ENCODE data around the gene DNAH17. TPM values are rescaled to one million over a fixed set of nuclear protein-coding genes. Genes with fewer than 3 reads are reported as not detected.

DNAH17 gene
- total and polyA plus RNA-seq, 2 donors (not counting 1 experiment from before 2014, with no cell fraction given): 0.01 to 0.12 TPM

GRCh38 chr17:78442648-78443218, 134.5 kb downstream of the DNAH17 start:
- Mint-ChIP-seq H3K4me3 (no peak overlapping the region), H3K27ac (no peak overlapping the region), H3K4me1 (no peaks in the 10 kb centered on the region), H3K9me3 (ENCODE audit: insufficient read depth) (no peaks in the 10 kb centered on the region), H3K27me3 (peaks cover 8% of the 10 kb centered on the region)
- 70% methylated on average over 17 of the region's 19 CpGs for WGBS (ENCODE audit: insufficient coverage)
- no peak for DNase-seq
- no peak for ATAC-seq (ENCODE audit: low read depth)
- no peaks in the 10 kb centered on the region for H3K4me1 ChIP-seq (ENCODE audit: control insufficient read depth in 2 of 2, insufficient read depth in 2 of 2, low read length in 2 of 2)
- TF ChIP-seq CTCF (IDR thresholded peaks at IDR 0.05) (no peak), EZH2 (IDR thresholded peaks at IDR 0.05; ENCODE audit: borderline replicate concordance, insufficient read depth, low read depth, low read length, poor library complexity, severe bottlenecking) (no peak)
- H4K20me1 ChIP-seq (ENCODE audit: control insufficient read depth, insufficient read depth, low read length, poor library complexity, severe bottlenecking): no peaks in the 10 kb centered on the region
- ChIA-PET CTCF (interaction anchor here (0.6 kb wide), 1 partner anchor 557 kb away, joined by 3 read pairs; no protein-coding TSS in a partner anchor), POLR2A (no interaction called here)
- no peaks in the 10 kb centered on the region for H3K79me2 ChIP-seq (ENCODE audit: control insufficient read depth, insufficient read depth, low read length)
- peaks cover 0 to 4% (median 0%) of the 10 kb centered on the region in 4 experiments for H3K27me3 ChIP-seq (replicated peaks in 1 of 4; ENCODE audit: control extremely low read depth in 1 of 4, control insufficient read depth in 3 of 4, insufficient read depth in 4 of 4, low read length in 3 of 4)
- no peaks in the 10 kb centered on the region for H3K36me3 ChIP-seq (replicated peaks in 1 of 2; ENCODE audit: control extremely low read depth in 1 of 2, control insufficient read depth in 1 of 2, extremely low read depth in 1 of 2, insufficient read depth in 2 of 2, low read length in 1 of 2)
- no peak overlapping the region for H3K9ac ChIP-seq (ENCODE audit: low read length)
- H3K4me3 ChIP-seq (ENCODE audit: control extremely low read depth in 1 of 5, extremely low read depth in 1 of 5, insufficient read depth in 1 of 5, low read depth in 2 of 5, low read length in 4 of 5): no peak overlapping the region
- no peak overlapping the region for H3K27ac ChIP-seq (ENCODE audit: low read length in 2 of 2)
- H2AFZ ChIP-seq (ENCODE audit: insufficient read depth, low read depth, low read length, poor library complexity, severe bottlenecking): no peak overlapping the region
- H3K4me2 ChIP-seq (replicated peaks; ENCODE audit: low read depth, low read length, poor library complexity, severe bottlenecking): no peak overlapping the region
- intact Hi-C loops (cut with micrococcal nuclease): loop anchor here (10.0 kb wide), 1 partner anchor 402 kb away; the partner anchor contains the start of gene USP36
- H3K9me3 ChIP-seq (ENCODE audit: control extremely low read depth in 1 of 3, control insufficient read depth in 2 of 3, insufficient read depth in 1 of 3, low read length in 2 of 3): peaks cover 0 to 6% (median 0%) of the 10 kb centered on the region in 3 donors

GRCh38 chr17:78441271-78441971, 135.8 kb downstream of the DNAH17 start:
- intact Hi-C loops (cut with micrococcal nuclease): loop anchor here (10.0 kb wide), 1 partner anchor 403 kb away; the partner anchor contains the start of gene USP36
- Histone ChIP-seq H3K27me3 (replicated peaks in 1 of 4; ENCODE audit: control extremely low read depth in 1 of 4, control insufficient read depth in 3 of 4, insufficient read depth in 4 of 4, low read length in 3 of 4) (peaks cover 0 to 6% (median 0%) of the 10 kb centered on the region in 4 experiments), H3K36me3 (replicated peaks in 1 of 2; ENCODE audit: control extremely low read depth in 1 of 2, control insufficient read depth in 1 of 2, extremely low read depth in 1 of 2, insufficient read depth in 2 of 2, low read length in 1 of 2) (no peaks in the 10 kb centered on the region), H3K4me3 (ENCODE audit: control extremely low read depth in 1 of 5, extremely low read depth in 1 of 5, insufficient read depth in 1 of 5, low read depth in 2 of 5, low read length in 4 of 5) (no peak overlapping the region), H4K20me1 (ENCODE audit: control insufficient read depth, insufficient read depth, low read length, poor library complexity, severe bottlenecking) (no peaks in the 10 kb centered on the region), H3K9me3 (ENCODE audit: control extremely low read depth in 1 of 3, control insufficient read depth in 2 of 3, insufficient read depth in 1 of 3, low read length in 2 of 3) (peaks cover 0 to 9% (median 0%) of the 10 kb centered on the region in 3 donors), H3K27ac (ENCODE audit: low read length in 2 of 2) (no peak overlapping the region), H3K79me2 (ENCODE audit: control insufficient read depth, insufficient read depth, low read length) (no peaks in the 10 kb centered on the region), H3K4me2 (replicated peaks; ENCODE audit: low read depth, low read length, poor library complexity, severe bottlenecking) (no peak overlapping the region), H3K4me1 (ENCODE audit: control insufficient read depth in 2 of 2, insufficient read depth in 2 of 2, low read length in 2 of 2) (no peaks in the 10 kb centered on the region), H3K9ac (ENCODE audit: low read length) (no peak overlapping the region), H2AFZ (ENCODE audit: insufficient read depth, low read depth, low read length, poor library complexity, severe bottlenecking) (no peak overlapping the region)
- 100% methylated on average over 3 of the region's 12 CpGs for WGBS (ENCODE audit: insufficient coverage)
- CTCF ChIA-PET: interaction anchor here (0.6 kb wide), 1 partner anchor 166 kb away, joined by 6 read pairs; no protein-coding TSS in a partner anchor
- no peak for ATAC-seq (ENCODE audit: low read depth)
- peaks cover 11% of the 10 kb centered on the region for H3K27me3 Mint-ChIP-seq
- H3K4me3 Mint-ChIP-seq: no peak overlapping the region
- TF ChIP-seq CTCF (IDR thresholded peaks at IDR 0.05) (no peak), EZH2 (IDR thresholded peaks at IDR 0.05; ENCODE audit: borderline replicate concordance, insufficient read depth, low read depth, low read length, poor library complexity, severe bottlenecking) (no peak)
- no peaks in the 10 kb centered on the region for H3K9me3 Mint-ChIP-seq (ENCODE audit: insufficient read depth)
- DNase-seq: no peak
- peaks cover 2% of the 10 kb centered on the region for H3K4me1 Mint-ChIP-seq
- no peak overlapping the region for H3K27ac Mint-ChIP-seq
- POLR2A ChIA-PET: no interaction called here
